GM19372 (cell line): Measurements from ENCODE around the gene COA5.

Experiments
- ATAC-seq: cut with Tn5 transposase; IDR thresholded peaks from one replicate; pipeline ENCODE4 v1.9.1; 2021; ENCODE audit warnings: mild to moderate bottlenecking, low read depth, moderate library complexity; ENCODE audit not compliant: unreplicated experiment

The COA5 gene

GRCh38 chr2:98608116-98608961 is at the start of gene COA5, which contains the start of gene UNC50:
Gene COA5 (minus strand): TSS chr2:98608512. CDS start chr2:98608405, 107 bp downstream.
Gene UNC50 (plus strand): TSS chr2:98608589. CDS start chr2:98609760, 1,171 bp downstream.
- peak; percentile 90 for ATAC-seq

GRCh38 chr2:98656800-98657199 is 48.5 kb upstream of the COA5 start:
- no peak for ATAC-seq

- ATAC-seq, result no peak
Measured at GRCh38 chr2:98654699-98655495, 46.6 kb upstream of the COA5 start.

GRCh38 chr2:98650998-98651397 is 42.7 kb upstream of the COA5 start:
- no peak for ATAC-seq

GRCh38 chr2:98649992-98650375 is 41.7 kb upstream of the COA5 start:
- no peak for ATAC-seq

GRCh38 chr2:98649135-98649991 is 41.1 kb upstream of the COA5 start:
- peak; percentile 84 for ATAC-seq

- no peak for ATAC-seq
Measured at GRCh38 chr2:98648451-98648850, 40.1 kb upstream of the COA5 start.

GRCh38 chr2:98647636-98648035 is 39.3 kb upstream of the COA5 start:
- ATAC-seq, result no peak

GRCh38 chr2:98643496-98644100 is 35.3 kb upstream of the COA5 start:
- no peak for ATAC-seq

GRCh38 chr2:98637401-98638147 is 29.3 kb upstream of the COA5 start:
- peak; percentile 74 for ATAC-seq

GRCh38 chr2:98634406-98635092 is 26.2 kb upstream of the COA5 start:
- ATAC-seq, result no peak

- ATAC-seq, result no peak
Measured at GRCh38 chr2:98632351-98632750, 24.0 kb upstream of the COA5 start.

GRCh38 chr2:98623657-98624056 is 15.3 kb upstream of the COA5 start:
- ATAC-seq, result no peak

GRCh38 chr2:98617149-98617548 is 8.8 kb upstream of the COA5 start:
- ATAC-seq, result no peak

- no peak for ATAC-seq
Measured at GRCh38 chr2:98615481-98615880, 7.2 kb upstream of the COA5 start.

GRCh38 chr2:98614024-98614739 is 5.9 kb upstream of the COA5 start:
- no peak for ATAC-seq

GRCh38 chr2:98608962-98609604 is 771 bp upstream of the COA5 start:
- ATAC-seq, result peak; percentile 10

- ATAC-seq, result no peak
Measured at GRCh38 chr2:98607741-98608115, 584 bp downstream of the COA5 start.
